Measurements from ENCODE around the gene PARVA.

The PARVA gene

GRCh38 chr11:12375720-12376119, 1.7 kb upstream of the PARVA start:
- no peak overlapping the region for H3K4me3 ChIP-seq (ENCODE audit: low read depth, low read length)
- no peak for DNase-seq (ENCODE audit: low read depth)
- TF ChIP-seq, protein P1, sequence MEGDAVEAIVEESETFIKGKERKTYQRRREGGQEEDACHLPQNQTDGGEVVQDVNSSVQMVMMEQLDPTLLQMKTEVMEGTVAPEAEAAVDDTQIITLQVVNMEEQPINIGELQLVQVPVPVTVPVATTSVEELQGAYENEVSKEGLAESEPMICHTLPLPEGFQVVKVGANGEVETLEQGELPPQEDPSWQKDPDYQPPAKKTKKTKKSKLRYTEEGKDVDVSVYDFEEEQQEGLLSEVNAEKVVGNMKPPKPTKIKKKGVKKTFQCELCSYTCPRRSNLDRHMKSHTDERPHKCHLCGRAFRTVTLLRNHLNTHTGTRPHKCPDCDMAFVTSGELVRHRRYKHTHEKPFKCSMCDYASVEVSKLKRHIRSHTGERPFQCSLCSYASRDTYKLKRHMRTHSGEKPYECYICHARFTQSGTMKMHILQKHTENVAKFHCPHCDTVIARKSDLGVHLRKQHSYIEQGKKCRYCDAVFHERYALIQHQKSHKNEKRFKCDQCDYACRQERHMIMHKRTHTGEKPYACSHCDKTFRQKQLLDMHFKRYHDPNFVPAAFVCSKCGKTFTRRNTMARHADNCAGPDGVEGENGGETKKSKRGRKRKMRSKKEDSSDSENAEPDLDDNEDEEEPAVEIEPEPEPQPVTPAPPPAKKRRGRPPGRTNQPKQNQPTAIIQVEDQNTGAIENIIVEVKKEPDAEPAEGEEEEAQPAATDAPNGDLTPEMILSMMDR (IDR thresholded peaks at IDR 0.05; ENCODE audit: low read depth, low read length): no peak
- no peak for TF ChIP-seq MYC (IDR thresholded peaks at IDR 0.05; ENCODE audit: low read depth, low read length)

GRCh38 chr11:12376259-12377081, 901 bp upstream of the PARVA start:
- TF ChIP-seq, protein P1 (IDR thresholded peaks at IDR 0.05; ENCODE audit: low read depth, low read length): no peak
- TF ChIP-seq MYC (IDR thresholded peaks at IDR 0.05; ENCODE audit: low read depth, low read length) (no peak), POLR2A (IDR thresholded peaks at IDR 0.05; ENCODE audit: extremely low read depth, insufficient read length) (no peak)
- TF ChIP-seq, protein P2, sequence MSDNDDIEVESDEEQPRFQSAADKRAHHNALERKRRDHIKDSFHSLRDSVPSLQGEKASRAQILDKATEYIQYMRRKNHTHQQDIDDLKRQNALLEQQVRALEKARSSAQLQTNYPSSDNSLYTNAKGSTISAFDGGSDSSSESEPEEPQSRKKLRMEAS (IDR thresholded peaks at IDR 0.05; ENCODE audit: low read depth, low read length): peak; percentile 46; the same call in 1 of the 2 replicates
- no peak for DNase-seq (ENCODE audit: low read depth)
- no peak overlapping the region for H3K4me3 ChIP-seq (ENCODE audit: low read depth, low read length)

DNA sequence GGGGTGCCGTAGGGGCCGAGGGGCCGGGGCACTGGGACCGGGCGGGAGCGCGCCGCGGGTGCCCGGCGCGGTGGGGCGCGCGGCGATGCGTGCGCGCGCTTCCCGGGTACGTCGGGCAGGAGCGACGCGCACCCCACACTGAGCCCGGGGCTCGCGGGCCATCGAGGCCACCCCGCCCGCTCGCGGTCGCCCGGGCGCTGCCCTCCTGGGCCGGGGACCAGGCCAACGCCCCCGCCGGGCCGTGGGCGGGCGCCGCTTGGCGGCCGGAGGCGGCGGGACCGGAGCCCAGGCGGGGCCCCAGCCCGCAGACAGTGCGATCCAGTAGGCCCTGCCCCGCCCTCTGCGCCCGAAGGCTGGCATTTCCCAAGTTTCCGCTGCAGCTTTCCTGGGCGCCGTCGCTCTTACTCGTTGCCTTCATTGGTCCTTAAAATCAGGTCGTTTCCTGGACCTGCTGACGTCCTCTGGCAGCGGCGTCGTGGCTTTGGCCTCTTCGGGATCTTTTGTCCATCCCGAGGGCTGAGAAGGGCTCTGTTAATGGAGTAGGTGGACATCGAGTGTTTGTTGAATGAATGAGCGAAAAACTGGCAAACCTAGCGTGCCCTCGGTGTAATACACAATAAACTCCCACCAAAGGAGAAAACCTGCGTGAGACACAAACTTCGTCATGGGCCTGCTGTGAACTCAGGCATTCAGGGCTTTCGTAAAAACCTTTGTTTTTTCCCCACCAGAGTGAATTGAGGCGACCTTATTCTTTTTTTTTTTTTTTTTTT, 638 bp downstream of the PARVA start:
- DNase-seq (ENCODE audit: low read depth): no peak
- H3K4me3 ChIP-seq (ENCODE audit: low read depth, low read length): no peak overlapping the region
- TF ChIP-seq, protein P2 (IDR thresholded peaks at IDR 0.05; ENCODE audit: low read depth, low read length): no peak
- TF ChIP-seq, protein P1 (IDR thresholded peaks at IDR 0.05; ENCODE audit: low read depth, low read length): no peak
- TF ChIP-seq MYC (IDR thresholded peaks at IDR 0.05; ENCODE audit: low read depth, low read length) (no peak), POLR2A (IDR thresholded peaks at IDR 0.05; ENCODE audit: extremely low read depth, insufficient read length) (no peak)

DNA sequence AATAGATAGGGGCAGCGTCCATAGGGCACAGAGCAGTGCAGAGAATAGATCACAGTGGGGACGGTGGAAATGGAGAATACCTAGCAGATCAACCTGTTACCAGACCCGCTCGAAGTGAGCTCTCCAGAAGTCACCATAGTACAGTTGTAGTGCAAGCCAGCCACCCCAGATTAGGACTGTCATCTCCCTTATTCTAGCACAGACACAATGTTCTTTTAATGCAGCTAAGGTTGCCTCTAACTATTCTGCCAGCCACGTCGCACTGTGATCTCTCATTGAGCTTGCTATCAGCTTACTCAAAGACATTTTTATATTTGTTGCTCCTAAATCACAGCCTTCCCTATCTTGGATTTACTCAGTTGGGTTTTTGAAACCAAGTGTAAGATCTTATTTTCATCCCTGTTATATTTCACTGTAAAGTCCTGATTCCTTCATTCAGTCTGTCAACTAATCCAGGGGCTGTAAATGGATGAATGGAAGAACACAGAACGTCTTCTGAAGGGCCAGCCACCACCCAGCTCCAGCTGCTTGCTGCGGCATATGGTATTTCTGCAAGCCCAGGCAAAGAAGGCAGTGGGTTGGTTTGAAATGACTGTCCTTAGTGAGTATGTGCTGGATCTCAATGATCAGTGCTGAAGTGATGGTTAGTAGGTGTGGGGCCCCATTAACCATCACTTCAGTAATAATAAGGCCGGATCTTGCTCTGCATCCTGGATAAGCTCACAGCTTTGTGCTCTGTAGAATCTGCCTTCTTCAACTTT, 3.4 kb downstream of the PARVA start:
- H3K4me3 ChIP-seq (ENCODE audit: low read depth, low read length): no peak overlapping the region
- DNase-seq (ENCODE audit: low read depth): no peak
- TF ChIP-seq POLR2A (IDR thresholded peaks at IDR 0.05; ENCODE audit: extremely low read depth, insufficient read length) (no peak), MYC (IDR thresholded peaks at IDR 0.05; ENCODE audit: low read depth, low read length) (no peak)
- TF ChIP-seq, protein P2 (IDR thresholded peaks at IDR 0.05; ENCODE audit: low read depth, low read length): no peak
- TF ChIP-seq, protein P1 (IDR thresholded peaks at IDR 0.05; ENCODE audit: low read depth, low read length): no peak

- no peak for DNase-seq (ENCODE audit: low read depth)
- H3K4me3 ChIP-seq (ENCODE audit: low read depth, low read length): no peak overlapping the region
- TF ChIP-seq, protein P2 (IDR thresholded peaks at IDR 0.05; ENCODE audit: low read depth, low read length): no peak
- TF ChIP-seq, protein P1 (IDR thresholded peaks at IDR 0.05; ENCODE audit: low read depth, low read length): no peak
- no peak for TF ChIP-seq MYC (IDR thresholded peaks at IDR 0.05; ENCODE audit: low read depth, low read length)
- TF ChIP-seq POLR2A (IDR thresholded peaks at IDR 0.05; ENCODE audit: extremely low read depth, insufficient read length): no peak
Observed at GRCh38 chr11:12381875-12382274, 4.5 kb downstream of the PARVA start.
